NCI-H774 (cell line): Measurements from ENCODE around the gene MAFG.

ENCODE experiments used
- DNase-seq: peaks from one replicate; lab custom pipeline; 2025; lab: John Stamatoyannopoulos, UW

Gene MAFG

DNA sequence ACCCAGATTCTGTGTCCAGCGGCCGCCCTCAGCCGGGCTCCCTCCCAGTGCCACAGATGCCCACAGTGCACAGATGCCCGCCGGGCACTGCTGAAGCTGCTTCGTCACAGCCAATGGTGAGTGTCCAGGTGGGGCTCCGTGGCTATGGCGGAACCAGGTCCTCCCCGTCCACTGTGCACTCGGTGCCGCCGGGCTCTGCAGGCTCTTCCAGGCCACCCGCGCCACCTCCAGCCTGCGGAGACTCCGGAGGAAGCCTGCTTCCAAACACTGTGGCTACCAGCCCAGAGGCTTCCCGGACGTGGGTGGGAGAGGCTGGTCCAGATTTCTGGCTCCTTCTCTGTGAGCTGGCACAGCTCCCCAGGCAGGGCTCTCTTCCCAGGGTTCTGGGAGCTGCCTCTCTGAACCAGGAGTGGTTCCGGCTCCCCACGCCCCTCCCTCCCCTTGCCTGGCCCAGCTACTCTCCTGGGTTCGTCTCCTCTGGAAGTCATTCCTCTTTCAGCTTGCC lies 12.4 kb upstream of the MAFG start:
- no peak for DNase-seq

DNA sequence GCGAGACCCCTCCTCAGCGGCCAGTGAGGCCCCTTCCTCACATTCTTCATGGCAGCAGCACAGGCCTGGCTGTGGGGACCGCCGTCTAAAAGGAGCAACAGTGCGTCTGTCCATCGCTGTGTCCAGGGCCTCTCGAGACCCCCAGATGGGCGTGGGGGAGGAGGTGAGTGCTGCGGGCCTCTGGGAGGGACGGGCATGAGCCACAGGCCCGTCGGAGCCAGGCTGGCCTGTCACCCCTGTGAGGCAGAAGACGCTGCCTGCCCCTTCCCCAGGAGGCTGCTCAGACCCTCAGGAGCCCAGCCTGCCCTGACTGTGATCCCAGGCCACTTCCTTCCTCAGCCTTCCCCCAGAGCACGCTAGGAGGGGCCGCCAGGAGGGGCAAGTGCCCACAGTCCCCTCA lies 11.7 kb upstream of the MAFG start:
- DNase-seq: no peak

DNA sequence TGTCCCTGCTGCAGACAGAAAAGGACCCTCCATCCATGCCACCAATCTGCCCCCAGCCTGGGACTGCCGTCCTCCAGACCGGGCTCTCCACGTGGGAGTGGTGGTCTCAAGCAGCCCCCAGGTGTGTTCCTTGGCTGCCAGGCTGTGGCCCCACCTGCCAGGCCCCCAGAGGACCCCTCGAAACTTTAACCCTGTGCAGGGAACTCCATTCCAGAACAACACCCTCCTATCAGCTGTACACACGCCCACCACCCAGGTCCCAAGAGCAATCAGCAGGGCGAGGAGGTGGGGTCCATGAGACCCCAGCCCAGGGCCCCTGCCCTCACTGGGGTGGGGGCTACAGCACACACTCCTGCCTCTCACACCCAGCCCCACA lies 8.2 kb upstream of the MAFG start:
- DNase-seq: no peak

DNA sequence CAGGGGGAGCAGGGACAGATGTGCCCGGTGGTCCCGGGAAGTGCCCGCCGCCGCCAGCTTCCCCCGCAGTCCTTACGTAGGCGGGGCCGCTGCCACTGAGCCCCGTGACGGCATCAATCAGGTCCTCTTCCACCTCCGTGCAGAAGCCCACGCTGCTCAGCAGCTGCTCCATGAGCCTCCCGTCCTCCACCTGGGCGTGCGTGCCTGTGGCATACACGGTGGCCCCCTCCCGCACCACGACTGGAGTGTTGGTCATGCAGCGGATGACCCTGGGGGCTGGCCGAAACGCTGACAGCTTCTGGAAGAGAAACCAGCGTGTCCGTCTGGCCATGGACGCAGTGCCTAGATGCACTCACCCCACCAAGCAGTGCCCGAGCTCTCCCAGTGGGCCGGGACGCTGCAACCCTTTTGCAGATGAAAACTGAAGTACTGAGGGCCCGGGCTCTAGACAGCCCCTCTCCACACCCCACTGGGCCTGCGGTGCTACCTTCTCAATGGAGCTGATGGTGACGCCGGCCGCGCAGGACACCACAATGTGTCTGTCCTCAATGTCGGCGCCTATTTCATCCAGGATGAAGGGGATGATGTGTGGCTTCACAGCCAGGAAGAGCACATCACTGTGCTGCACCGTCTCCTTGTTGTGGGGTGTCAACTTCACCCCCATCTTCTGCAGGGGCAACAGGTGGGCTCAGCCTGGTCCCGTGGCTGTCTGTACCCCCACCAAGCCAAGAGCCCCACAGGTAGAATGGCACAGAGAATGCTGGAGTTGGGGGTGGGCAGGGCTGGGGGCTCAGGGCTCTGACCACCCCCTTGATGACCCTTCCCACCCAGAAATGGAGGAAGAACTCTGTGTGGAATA lies 7.5 kb upstream of the MAFG start:
- DNase-seq: no peak

DNA sequence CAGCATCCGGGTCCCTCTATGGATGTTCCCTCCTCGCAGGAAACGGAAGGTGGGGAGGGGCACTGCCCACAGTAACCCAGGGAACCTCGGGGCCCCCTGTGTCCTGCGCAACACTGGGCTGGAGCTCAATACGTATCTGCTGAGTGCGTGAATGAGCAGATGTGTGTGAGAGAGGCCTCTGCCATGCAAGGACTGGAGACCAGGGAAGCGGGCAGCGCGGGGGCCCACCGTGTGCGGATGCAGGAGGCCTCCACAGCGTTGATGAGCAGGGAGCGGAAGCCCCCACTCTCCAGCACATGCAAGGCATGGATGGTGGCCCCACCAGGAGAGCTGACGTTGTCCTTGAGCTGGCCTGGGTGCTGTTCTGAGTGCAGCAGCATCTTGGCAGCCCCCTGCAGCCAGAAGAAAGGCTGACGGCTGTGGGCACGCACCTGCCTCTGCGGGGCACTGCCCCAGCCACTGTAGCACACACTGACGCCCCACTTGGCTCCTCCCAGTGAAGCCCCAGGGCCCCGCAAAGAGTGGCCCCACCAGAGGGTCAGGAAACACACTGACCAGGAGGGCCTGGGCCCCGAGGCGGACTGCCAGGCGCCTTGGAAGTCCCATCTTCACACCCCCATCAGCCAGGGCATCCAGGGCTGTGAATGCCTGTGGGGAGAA lies 6.7 kb upstream of the MAFG start:
- no peak for DNase-seq

DNA sequence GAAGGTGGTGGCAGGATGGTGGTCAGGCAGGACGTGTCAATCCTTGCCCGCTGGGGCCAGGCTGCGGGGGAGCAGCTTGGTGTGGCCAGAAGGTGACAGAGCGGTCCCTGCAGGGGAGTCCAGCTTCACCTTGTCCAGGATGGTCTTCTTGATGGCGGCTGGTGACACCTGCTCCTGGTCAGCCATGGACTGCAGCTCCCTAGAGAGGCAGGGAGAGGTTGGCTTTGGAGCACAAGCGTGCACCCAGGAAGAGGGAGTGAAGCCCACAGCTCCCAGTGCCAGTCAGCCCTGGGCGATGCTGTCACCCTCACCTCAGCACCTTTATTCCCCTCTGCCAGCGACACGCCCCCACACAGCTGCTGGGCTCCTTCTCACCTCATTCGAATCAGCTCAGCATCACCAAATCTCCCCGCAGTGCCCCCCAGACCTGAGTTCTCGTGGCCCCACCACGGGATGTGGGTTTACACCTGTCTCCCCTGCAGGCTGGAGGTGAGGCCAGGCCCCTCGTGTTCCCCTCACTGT lies 5.7 kb upstream of the MAFG start:
- DNase-seq: no peak

DNA sequence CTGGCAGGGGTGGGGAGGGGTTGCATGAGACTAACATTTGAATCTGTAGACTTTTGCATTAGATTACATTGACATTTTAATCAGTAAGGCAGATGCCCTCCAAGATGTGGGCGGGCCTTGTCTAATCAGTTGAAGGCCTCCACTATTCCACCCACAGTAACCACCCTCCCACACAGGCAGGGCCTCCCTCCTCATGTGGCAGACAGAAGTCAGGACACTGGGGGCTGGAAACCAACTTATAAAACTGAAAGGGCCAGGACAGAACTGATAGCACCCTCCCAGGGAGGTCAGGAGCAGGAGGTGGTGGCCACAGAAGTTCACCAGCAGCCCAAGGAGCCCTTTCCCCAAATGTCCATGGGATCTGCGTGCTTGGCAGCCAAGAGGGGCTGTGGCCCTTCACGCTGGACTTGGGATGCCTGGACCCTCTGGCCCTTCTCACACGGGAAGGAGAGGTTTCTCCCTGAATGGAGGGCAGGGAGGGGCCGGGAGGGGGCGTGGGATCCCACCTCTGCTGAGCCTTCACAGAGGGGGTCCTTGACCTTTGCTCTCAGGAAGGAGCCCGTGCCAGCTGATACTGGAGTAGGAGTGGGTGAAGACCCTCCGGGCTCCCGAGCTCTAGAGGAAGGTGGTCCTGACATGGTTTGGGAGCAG lies 4.9 kb upstream of the MAFG start:
- no peak for DNase-seq

DNA sequence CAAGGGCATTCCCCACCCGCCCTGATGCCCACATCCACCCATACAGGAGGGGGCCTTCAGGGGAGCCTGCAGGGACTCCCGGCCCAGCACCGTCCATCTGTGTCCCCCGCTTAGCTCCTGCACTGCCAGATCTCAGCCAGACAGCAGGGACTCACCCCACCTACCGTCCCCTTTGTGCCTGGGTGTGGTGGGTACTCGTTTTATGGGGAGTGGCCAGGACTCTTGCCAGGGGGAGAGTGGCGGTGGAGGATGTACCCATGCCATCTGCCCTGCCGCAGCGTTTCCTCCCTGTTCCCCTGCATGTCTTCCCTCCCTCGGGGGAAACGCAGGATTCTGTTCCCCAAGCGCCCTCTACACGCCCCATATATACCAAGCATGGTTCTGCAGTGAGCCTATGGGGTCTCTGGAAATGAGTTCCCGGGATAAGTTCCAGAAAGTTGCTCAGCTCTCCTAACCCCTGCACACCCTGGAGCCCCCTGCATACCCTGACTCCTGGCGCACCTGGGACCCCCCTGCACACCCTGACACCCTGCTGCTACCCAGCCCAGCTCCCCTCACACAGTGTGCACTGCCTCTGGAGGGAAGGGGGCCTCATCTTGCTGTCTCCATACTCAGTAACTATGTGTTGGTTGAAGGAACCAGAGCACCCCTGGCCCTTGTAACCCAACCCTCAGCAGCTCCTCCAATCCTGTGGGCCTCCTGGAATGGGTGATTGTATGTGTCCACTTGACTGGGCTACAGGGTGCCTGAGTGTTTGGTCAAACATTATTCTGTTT lies 4.2 kb upstream of the MAFG start:
- no peak for DNase-seq

DNA sequence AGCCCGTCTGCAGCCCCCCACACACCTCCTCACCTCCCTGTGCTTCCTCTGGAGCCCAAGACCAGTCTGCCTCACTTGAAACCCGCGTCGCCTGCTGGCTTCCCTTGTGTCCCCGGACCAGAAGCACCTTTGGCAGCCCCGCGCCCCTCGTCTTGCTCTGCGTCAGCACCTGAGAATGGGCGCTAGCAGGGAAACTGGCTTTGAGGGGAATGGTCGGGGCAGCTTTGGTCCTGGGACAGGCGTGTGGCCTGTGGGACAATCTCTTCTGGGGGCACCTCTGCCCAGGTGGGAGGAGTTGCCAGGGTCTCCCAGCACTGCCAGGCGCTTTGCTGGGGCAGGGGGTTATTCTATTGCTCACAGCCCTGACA lies 3.6 kb upstream of the MAFG start:
- DNase-seq: no peak

DNA sequence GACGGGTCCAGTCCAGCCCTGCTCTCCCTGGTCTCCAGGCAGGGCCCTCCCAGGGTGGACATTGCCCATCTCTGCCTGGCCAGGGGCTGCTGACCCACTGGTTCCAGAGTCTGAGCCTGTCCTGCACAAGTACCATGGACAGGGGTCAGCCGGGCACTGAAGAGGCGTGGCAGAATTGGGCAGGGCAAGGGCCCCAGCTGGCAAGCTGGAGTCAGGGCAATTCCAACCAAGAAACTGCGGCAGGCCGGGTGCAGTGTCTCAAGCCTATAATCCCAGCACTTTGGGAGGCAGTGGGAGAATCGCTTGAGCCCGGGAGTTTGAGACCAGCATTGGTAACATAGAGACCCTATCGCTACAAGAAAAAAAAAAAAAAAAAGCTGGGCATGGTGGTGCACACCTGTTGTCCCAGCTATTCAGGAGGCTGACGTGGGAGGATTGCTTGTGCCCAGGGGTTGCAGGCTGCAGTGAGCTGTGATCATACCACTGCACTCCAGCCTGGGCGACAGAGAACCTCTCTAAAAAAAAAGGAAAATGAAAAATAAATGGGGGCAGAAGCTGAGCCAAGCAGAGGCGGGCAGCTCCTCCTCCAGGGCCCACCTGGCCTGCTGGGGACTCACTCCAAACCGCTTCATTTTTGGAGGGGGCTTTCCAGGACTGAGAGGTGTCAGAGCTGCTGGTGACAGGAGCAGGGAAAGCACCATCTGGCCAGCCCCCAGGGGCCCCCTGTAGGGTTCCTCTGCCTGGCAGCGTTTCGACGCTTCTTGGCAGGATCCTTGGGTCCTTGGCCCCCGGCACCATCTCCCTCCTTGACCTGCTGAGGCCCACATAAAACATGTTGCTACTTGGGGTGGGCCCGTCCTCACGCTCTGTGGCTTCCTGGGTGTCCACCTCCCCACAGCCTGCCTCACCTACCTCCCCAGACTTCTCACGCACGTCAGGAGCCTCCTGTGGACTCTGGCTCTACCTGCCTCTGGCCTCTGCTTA lies 2.9 kb upstream of the MAFG start:
- DNase-seq: no peak

DNA sequence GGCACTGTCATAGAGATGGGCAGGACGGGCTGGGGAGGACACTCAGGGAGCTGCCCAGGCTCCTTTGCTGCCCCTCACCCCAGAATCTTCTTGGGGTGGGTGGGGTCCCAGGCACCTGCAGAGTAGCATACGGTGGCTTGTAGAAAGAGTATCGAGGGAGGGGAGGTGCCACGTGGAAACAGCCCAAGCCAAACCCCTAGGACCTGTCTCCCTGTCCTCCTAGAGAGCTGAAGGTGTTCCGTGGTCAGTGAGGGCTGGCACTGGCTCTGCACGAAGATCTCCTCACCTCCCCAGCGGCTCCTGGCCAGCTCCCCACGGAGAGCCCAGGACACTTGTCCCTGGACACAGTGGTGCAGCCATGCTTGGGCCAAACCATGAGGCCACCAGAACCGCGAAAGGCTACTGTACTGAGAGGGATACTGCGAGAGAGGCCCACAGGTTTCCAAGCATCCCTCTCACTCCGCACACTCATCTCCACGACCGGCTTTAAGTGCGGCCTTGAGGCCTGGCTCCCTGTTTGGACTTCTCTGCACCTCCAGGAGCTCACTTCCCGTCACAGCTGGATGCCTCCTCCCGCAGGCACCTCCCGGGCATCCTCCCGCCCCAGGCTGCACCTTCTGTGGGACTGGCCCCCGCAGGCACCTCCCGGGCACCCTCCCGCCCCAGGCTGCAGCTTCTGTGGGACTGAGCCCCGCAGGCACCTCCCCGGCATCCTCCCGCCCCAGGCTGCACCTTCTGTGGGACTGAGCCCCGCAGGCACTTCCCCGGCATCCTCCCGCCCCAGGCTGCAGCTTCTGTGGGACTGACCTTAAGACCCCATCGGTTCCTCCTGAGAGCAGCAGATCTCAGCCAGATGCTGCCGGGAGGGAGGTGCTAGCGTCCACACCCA lies 2.0 kb upstream of the MAFG start:
- DNase-seq: no peak

DNA sequence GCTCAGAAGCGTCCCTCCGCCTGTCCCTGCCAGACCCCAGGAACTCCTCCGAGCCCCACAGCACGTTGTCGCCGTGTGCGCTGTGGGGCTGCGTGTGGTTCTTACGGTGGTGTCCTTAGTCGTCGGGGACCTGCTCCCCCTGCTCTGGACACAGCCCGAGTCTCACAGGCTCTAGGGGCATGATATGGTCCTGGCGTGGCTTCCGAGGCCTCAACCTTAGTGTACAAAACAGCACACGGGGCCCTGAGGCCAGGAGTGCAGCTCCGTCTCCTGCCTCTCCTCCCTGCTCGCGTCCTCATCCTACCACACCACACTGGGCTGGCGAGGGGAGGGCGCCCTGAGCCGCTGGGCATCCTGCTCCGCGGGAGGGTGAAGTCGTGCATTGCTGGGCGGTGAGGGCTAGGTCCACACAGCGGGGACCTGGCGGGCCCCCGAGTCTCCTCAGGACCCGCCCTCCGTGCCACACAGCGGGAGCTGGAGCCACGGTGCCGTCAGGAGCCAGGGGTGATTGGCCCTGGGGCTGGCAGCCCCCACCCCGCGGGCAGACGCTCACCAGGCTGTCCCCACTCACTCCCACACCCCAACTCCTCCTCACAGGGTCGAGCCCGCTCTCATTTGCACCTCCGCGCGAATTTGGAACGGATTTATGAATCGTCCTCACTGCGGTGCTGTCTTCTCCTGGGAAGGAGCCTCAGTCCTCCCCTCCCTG lies 1.2 kb upstream of the MAFG start:
- DNase-seq: no peak

DNA sequence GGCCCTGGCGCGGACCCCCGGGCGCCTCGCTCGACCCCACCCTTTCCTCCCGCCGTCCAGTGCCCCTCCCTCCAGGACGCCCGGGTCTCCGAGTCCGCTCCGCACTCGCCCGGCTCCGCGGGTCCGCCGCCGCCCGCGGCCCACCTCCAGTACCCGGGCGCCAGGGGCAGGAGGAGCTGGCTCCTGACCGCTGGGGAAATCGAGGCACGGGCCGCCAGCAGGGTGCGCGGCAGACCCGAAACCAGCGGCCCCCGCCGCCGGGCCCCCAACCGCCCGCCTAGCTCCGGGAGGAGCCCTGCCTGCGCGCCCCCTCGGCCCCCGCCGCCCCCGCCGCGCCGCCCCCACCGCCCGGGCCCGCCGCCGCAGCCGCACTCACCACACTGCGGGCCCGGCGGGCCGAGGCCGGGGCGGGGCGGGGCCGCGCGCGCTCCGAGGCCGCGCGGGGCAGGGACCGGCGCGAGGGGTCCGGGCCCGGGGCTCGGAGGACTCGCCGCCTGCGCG lies 333 bp downstream of the MAFG start:
- DNase-seq: no peak

DNA sequence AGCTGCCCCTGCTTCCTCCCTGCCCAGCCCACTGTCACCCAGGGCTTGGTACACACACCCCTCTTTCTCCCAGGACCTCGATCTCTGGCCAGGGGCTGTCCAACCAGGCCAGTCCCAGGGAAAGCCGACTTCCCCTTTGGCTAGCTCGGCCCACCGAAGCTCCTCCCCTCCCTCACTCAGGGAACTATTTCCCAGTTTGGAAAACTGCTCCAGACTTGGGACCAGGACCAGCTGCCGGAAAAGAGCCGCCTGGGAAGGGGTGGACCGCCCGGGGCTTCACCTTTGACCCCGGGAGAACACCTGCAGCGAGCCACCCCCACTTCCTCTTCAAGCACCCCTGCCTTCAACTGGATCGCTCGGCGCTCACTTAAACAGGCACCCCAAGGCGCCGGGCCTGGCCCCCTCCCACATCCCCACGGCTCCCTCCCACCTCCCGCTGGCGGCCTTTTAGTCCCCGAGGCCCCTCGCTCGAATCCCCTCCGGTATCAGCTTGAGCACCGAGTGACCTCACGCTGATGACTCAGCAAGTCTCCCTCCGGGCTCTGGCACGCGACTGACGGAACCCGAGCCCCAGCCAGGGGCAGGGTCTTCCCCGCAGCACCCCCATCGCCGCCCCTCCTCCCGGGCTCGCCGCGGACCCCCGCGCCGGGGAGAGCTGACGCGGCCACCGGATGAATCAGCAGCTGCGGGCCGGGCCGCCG lies 934 bp downstream of the MAFG start:
- DNase-seq: peak; percentile 55

DNA sequence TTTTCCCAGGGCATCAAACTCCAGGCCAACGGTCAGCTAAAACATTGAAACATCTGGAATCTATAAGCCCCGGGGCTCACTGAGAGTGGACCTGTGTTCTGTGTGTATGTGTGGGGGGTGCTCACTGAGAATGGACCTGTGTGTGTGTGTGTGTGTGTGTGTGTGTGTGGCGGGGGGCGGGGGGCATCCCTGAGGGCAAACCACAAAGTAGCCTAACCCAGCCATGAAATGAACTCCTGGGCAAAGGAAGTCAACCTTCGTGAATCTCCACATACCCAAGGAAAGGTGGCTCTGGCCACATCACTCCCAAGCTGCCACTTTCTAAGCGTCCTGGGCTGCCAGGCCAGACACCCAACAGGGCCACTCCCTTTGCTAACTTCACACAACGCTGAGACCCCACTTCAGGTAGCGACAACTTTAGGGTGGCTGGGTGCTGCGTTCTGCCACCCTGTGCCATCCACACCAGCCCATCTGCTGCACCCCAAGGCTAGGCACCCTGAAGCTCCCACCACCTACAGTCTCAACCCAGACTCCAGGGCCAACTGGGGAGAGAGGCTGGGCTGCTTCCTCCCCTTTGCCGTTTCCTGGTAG lies 1.6 kb downstream of the MAFG start:
- no peak for DNase-seq

DNA sequence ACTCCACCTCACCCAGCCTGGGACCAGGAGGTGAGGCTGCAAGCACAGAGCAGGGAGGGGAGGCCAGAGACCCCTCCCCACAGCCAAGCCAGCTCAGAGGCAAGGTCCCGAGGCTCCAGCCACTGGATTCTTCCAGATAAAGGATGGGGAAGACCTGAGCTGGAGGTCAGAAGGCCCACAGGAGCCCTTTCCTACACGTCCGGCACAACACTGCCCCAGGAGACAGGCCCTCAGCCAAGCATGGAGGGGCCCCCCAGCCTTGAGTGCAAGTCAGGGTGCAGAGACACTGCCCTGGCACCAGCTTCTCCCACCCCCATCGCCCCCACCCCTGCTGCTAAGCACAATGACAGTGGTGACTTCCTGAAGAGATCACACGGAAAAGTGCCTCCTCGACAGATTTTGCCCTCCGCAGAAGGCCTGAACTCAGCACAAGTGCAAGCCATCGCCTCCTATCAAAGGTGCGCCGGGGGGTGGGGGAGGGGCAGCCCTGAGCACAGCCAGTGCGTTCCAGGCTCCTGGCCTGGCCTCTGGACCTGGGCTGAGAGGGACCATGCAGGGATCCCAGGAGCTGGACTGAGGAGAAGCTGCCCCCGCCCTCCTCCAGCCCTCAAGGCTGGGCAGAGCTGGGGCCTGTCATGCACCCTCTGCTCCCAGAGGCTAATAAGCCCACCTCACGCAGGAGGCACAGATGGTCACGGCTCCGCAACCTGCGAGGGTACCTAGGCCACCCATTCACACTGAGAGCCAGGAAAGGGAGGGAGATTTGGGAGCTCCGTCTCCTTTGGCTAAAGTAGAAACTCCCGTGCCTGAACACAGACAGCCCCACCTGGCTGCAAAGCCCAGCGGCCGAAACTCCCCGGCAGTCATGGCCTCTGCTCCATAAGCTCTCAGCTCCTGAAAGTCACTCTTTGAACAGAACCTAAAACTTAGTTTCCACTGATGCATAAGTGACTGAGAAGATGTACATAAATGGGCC lies 2.7 kb downstream of the MAFG start:
- no peak for DNase-seq
